ENCODE results near the gene INPP4B. TPM values are rescaled to one million over a fixed set of nuclear protein-coding genes. Genes with fewer than 3 reads are reported as not detected.

INPP4B gene
- total RNA-seq, 1 experiment from 2014 or later: 17.6 TPM

- CTCF ChIA-PET: interaction anchor here (0.6 kb wide), 1 partner anchor 72 kb away, joined by 3 read pairs; no protein-coding TSS in a partner anchor
These were observed 138.7 kb downstream of the INPP4B start for GRCh38 chr4:142707401-142707800.

GRCh38 chr4:142706381-142706780 lies 139.7 kb downstream of the INPP4B start:
- no peaks in the 10 kb centered on the region for H3K4me1 Mint-ChIP-seq (ENCODE audit: insufficient read depth, unreplicated experiment)
- H3K27me3 Mint-ChIP-seq (ENCODE audit: insufficient read depth, unreplicated experiment): no peaks in the 10 kb centered on the region
- no peaks in the 10 kb centered on the region for H3K36me3 Mint-ChIP-seq (ENCODE audit: insufficient read depth, unreplicated experiment)
- BruUV-seq (replicated peaks): no TSS peak
- ChIA-PET CTCF (interaction anchor here (0.6 kb wide), 1 partner anchor 141 kb away, joined by 3 read pairs; no protein-coding TSS in a partner anchor), POLR2A (interaction anchor here (0.6 kb wide), 2 partner anchors 30 kb away, joined by 3 to 4 read pairs; no protein-coding TSS in a partner anchor)
- intact Hi-C loops (cut with micrococcal nuclease): no loop called here
- H3K9me3 Mint-ChIP-seq (ENCODE audit: unreplicated experiment): no peaks in the 10 kb centered on the region
- TF ChIP-seq CTCF (IDR thresholded peaks at IDR 0.05; ENCODE audit: unreplicated experiment): no peak
- H3K4me3 Mint-ChIP-seq (ENCODE audit: unreplicated experiment): no peak overlapping the region
- DNase-seq (ENCODE audit: unreplicated experiment): no peak
- H3K27ac Mint-ChIP-seq (ENCODE audit: low read depth, unreplicated experiment): no peak overlapping the region

More at GRCh38 chr4:142707401-142707800, 138.7 kb downstream of the INPP4B start:
- intact Hi-C loops (cut with micrococcal nuclease): no loop called here
- H3K4me3 Mint-ChIP-seq (ENCODE audit: unreplicated experiment): no peak overlapping the region
- no peak for TF ChIP-seq CTCF (IDR thresholded peaks at IDR 0.05; ENCODE audit: unreplicated experiment)
- no peak for DNase-seq (ENCODE audit: unreplicated experiment)
- no peak overlapping the region for H3K27ac Mint-ChIP-seq (ENCODE audit: low read depth, unreplicated experiment)
- no peaks in the 10 kb centered on the region for H3K9me3 Mint-ChIP-seq (ENCODE audit: unreplicated experiment)
- BruUV-seq (replicated peaks): no TSS peak
- no peaks in the 10 kb centered on the region for H3K4me1 Mint-ChIP-seq (ENCODE audit: insufficient read depth, unreplicated experiment)
- no peaks in the 10 kb centered on the region for H3K27me3 Mint-ChIP-seq (ENCODE audit: insufficient read depth, unreplicated experiment)
- H3K36me3 Mint-ChIP-seq (ENCODE audit: insufficient read depth, unreplicated experiment): no peaks in the 10 kb centered on the region
- POLR2A ChIA-PET: no interaction called here

- Mint-ChIP-seq H3K27me3 (ENCODE audit: insufficient read depth, unreplicated experiment) (no peaks in the 10 kb centered on the region), H3K27ac (ENCODE audit: low read depth, unreplicated experiment) (no peak overlapping the region), H3K4me3 (ENCODE audit: unreplicated experiment) (no peak overlapping the region), H3K36me3 (ENCODE audit: insufficient read depth, unreplicated experiment) (no peaks in the 10 kb centered on the region), H3K4me1 (ENCODE audit: insufficient read depth, unreplicated experiment) (no peaks in the 10 kb centered on the region), H3K9me3 (ENCODE audit: unreplicated experiment) (no peaks in the 10 kb centered on the region)
- intact Hi-C loops (cut with micrococcal nuclease): no loop called here
- ChIA-PET POLR2A (interaction anchor here (0.6 kb wide), 1 partner anchor 30 kb away, joined by 4 read pairs; no protein-coding TSS in a partner anchor), CTCF (no interaction called here)
- TF ChIP-seq CTCF (IDR thresholded peaks at IDR 0.05; ENCODE audit: unreplicated experiment): no peak
- DNase-seq (ENCODE audit: unreplicated experiment): no peak
- no TSS peak for BruUV-seq (replicated peaks)
These were observed 140.3 kb downstream of the INPP4B start for GRCh38 chr4:142705820-142706219.

- intact Hi-C loops (cut with micrococcal nuclease): no loop called here
- no peaks in the 10 kb centered on the region for H3K9me3 Mint-ChIP-seq (ENCODE audit: unreplicated experiment)
- POLR2A ChIA-PET: interaction anchor here (0.6 to 1.0 kb wide), 2 partner anchors 11 to 15 kb away, joined by 3 to 5 read pairs; no protein-coding TSS in a partner anchor
- no peak overlapping the region for H3K27ac Mint-ChIP-seq (ENCODE audit: low read depth, unreplicated experiment)
- H3K4me1 Mint-ChIP-seq (ENCODE audit: insufficient read depth, unreplicated experiment): no peaks in the 10 kb centered on the region
- CTCF ChIA-PET: interaction anchor here (0.6 kb wide), 1 partner anchor 228 kb away, joined by 4 read pairs; no protein-coding TSS in a partner anchor
- BruUV-seq (replicated peaks): no TSS peak
- H3K27me3 Mint-ChIP-seq (ENCODE audit: insufficient read depth, unreplicated experiment): no peaks in the 10 kb centered on the region
- no peak overlapping the region for H3K4me3 Mint-ChIP-seq (ENCODE audit: unreplicated experiment)
- no peak for DNase-seq (ENCODE audit: unreplicated experiment)
- no peaks in the 10 kb centered on the region for H3K36me3 Mint-ChIP-seq (ENCODE audit: insufficient read depth, unreplicated experiment)
- no peak for TF ChIP-seq CTCF (IDR thresholded peaks at IDR 0.05; ENCODE audit: unreplicated experiment)
These were observed 142.3 kb downstream of the INPP4B start for GRCh38 chr4:142703694-142704309.
